ENCODE data around the gene SGK1.
A peak's percentile ranks its signal among the peaks of the same experiment; 100 is the strongest.

Gene SGK1
- long read RNA-seq, donor 1, transcript SGK1-201 (12 exons, 2,401 nt) = major isoform, 6 of 11 reads
- long read RNA-seq, donor 1, partial matches to known transcripts = 0 of 11 reads
- long read RNA-seq, donor 1, other reads (novel, unspliced or antisense) = 0 of 11 reads
- long read RNA-seq, donor 2, partial matches to known transcripts = 0 of 6 reads
- long read RNA-seq, donor 2, other reads (novel, unspliced or antisense) = 0 of 6 reads
- long read RNA-seq, donor 3, partial matches to known transcripts = 0 of 8 reads
- long read RNA-seq, donor 3, other reads (novel, unspliced or antisense) = 0 of 8 reads
- long read RNA-seq, donor 4, full-length matches to known transcripts = 14 of 14 reads
- long read RNA-seq, donor 4, partial matches to known transcripts = 0 of 14 reads
- long read RNA-seq, donor 4, other reads (novel, unspliced or antisense) = 0 of 14 reads
- long read RNA-seq, donor 5, full-length matches to known transcripts = 12 of 12 reads
- long read RNA-seq, donor 5, partial matches to known transcripts = 0 of 12 reads
- long read RNA-seq, donor 5, other reads (novel, unspliced or antisense) = 0 of 12 reads
- long read RNA-seq, donor 6, full-length matches to known transcripts = 17 of 17 reads
- long read RNA-seq, donor 6, partial matches to known transcripts = 0 of 17 reads
- long read RNA-seq, donor 6, other reads (novel, unspliced or antisense) = 0 of 17 reads
- long read RNA-seq, donor 7, transcript SGK1-201 (12 exons, 2,401 nt) = major isoform, 7 of 10 reads
- long read RNA-seq, donor 7, partial matches to known transcripts = 0 of 10 reads
- long read RNA-seq, donor 7, other reads (novel, unspliced or antisense) = 0 of 10 reads
- long read RNA-seq, donor 8, partial matches to known transcripts = 0 of 7 reads
- long read RNA-seq, donor 8, other reads (novel, unspliced or antisense) = 0 of 7 reads

GRCh38 chr6:134317471-134318131 is at the start of gene SGK1:
SGK1 (minus strand) TSS chr6:134318112; CDS start chr6:134317460, 652 bp downstream.
- DNase-seq = peak; percentile 62

GRCh38 chr6:134363323-134364039 is 45.6 kb upstream of the SGK1 start:
- DNase-seq = no peak

- no peak for DNase-seq
Measured at GRCh38 chr6:134361011-134361410, 43.1 kb upstream of the SGK1 start.

GRCh38 chr6:134359302-134359701 is 41.4 kb upstream of the SGK1 start:
- DNase-seq = no peak

DNA sequence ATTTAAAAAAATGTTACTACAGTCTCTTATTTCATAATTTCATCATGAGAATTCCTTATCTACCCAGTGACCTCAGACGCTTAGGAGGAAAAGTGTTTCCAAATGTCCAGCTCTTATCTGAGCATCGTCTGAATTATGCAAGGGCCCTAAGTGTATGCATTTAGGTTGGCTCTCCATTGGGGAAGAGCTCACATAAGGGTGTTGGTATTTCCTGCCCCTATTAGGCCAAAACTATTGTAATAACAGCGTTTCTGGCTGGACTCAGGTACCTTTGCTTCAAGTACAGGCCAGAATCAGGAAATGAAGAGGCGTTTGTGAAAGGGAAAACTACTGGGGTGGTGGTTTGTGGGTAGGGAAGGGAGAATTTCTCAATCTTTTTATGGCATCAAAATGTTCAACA is 40.4 kb upstream of the SGK1 start:
- no peak for DNase-seq

GRCh38 chr6:134357022-134357487 is 39.1 kb upstream of the SGK1 start:
- no peak for DNase-seq

- DNase-seq = no peak
Measured at GRCh38 chr6:134356405-134356804, 38.5 kb upstream of the SGK1 start.

DNA sequence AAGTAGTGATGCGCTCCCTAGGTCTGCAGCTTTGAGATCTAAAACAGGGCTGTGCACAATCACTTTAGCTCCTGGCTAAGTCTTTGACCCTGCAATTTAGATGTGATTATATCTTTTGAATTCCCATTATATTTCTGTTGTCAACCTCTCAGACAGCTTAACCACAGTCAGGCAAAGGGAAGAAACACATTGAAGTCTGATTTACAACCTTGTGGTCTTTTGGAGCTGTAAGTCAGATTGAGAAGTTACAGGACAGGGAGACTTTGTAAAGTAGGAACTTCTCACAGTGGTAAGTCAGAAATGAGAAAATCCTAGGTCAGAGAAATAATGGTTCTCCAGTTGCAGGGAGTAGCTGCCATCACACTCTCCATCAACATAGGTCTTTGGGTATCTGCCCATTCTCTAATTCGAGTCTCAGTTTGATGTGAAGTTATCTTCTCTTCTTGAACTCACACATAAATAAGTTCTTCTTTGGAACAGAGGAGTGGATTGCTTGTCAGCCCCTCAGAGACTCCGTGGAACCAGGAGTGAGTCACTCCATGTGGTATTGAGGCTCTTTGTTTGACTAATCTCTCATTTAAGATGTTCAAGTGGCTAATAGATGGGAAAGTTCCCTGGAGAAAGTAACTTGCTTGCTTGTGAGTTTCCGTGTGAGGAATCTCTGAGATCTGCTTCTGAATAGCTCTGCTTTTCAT is 35.0 kb upstream of the SGK1 start:
- no peak for DNase-seq

- no peak for DNase-seq
Measured at GRCh38 chr6:134351615-134352474, 33.9 kb upstream of the SGK1 start.

DNA sequence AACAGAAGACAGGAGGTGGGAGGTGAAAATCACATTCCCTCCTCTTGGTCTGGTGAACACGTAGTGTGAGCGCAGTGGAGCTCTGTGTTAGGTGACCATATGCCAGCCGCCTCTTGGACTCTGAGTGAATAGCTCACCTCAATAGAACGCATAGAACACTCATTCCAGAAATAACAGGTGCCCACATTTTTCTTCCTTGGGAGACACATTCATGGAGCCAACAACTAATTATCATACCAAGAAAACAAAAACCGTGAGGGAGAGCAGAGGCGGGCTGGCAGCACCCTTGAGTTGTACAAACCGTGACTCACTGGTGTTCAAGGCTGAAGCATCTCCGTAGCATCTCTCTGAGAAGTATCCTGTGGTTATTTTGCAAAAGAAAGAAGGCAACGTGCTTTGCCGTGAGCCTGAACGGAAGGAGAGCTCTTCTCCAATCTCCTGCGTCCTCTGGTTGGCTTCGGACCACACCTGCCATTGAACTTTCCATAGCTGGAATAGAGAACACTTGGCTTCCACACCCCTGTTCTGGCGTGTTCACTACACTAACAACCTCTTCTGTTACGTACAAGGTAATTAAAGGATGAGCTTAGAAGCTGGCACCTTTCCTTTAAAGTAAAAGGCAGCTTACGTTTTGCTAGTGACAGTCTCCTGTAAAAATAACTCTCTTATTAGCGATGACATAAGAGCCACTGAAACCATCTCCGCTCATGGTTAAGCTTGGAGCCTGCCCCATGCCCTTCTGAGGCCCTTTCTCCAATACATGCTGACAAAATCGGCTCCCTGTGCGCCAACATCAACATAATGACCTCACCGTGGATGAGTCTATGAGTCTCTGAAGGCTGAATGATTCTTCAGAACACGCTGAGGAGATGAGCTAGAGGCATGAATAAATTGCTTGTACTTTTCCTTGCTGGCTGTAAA is 30.2 kb upstream of the SGK1 start:
- no peak for DNase-seq

DNA sequence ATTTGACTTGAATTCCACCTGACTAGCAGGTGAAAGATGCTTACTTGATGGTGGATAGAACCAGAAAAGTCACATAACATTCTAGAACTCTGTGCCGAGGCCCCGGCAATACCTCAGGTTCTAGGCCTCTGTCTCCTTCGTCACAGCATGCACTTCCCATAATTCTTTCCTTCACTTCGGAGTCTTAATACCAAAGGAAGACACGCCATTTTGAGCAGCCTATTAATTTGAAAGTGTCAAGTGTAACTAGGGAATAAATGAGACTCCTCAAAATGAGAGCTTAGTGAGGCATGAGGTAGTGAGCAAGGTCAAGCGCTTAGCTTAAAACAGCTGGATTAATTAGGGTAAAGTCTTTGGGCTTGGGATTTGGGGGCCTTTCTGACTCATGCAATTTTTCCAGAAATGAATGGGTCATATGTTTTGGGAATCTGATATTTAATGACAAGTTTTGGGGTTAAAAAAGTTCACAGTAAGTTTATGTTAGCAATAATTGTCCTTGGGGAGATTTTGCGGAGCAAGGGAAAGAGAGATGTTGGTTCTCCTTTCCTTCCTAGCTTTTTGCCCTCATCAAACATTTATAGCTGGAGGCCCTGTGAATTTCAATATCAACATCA is 29.1 kb upstream of the SGK1 start:
- no peak for DNase-seq

- no peak for DNase-seq
Measured at GRCh38 chr6:134345789-134346188, 27.9 kb upstream of the SGK1 start.

DNA sequence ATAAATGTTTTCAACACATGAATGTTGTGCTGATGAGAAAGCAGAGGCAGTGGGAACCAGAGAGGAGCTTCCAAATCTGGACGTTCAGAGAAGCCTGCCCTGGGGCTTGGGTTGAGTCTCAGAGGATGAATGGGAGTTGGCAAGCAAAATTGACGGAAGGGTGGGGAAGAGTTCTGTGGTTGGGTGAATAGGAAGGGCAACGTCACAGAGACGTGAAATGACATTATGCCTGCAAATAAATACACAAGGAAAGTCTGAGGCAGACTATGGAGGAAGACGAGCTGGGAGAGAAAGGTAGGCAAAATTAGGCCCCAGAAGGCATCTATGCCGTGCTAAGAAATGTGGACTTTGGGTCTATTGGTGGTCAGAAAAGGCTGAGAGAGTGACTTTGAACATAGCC is 25.2 kb upstream of the SGK1 start:
- DNase-seq = no peak

GRCh38 chr6:134341999-134342567 is 24.2 kb upstream of the SGK1 start:
- no peak for DNase-seq

DNA sequence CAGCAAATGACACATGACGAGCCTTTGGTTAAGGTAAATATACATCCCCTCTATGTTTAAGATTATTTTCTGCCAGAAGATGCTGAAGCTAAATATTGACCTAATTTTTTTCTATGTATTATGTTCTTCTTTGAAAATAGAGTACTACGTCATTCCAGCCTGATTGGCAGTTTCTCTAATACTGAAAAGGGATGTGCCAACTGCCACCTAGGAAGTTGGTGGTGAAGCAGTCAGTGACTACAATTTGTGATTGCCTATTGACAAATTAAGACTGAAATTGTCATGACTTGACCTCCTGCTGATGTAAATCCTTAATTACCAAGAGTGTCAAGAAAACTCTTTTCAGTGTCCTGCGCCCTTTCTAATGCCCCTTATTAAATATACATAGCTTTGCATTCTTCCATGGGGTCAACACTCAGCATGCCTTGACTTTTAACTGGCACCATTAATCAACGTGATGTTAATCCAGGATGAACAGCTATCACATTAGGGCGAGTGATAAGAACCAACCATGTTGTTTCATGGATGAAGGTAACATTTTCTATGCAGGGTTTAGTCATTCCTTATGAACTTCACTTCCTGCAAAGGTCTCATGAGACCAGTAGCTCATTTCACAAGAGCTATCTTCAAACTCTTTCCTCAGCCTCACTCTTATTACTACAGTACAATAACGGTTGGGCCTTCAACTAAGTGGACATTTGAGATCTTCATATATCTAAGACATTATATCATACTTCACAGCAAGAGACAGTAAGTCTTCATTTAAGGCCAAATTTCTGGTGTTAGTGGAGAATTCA is 22.5 kb upstream of the SGK1 start:
- DNase-seq = no peak

- no peak for DNase-seq
Measured at GRCh38 chr6:134339216-134339615, 21.3 kb upstream of the SGK1 start.

GRCh38 chr6:134331256-134331655 is 13.3 kb upstream of the SGK1 start:
- DNase-seq = no peak

DNA sequence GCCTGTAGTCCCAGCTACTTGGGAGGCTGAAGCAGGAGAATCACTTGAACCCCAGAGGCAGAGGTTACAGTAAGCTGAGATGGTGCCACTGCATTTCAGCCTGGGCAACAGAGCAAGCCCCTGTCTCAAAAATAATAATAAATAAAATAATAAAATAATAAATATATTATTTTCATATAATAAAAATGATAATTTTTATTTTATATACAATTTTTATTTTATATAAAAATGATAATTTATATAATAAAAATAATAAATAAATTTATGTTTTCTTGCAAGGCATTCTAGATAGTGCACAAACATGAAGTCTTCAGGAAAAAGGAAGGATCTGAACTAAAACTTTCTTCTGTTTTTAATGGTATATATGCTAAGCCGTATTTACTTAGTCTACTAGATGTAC is 12.6 kb upstream of the SGK1 start:
- no peak for DNase-seq

Measured in right kidney (tissue), 9 donors.